GM12878 (cell line): ENCODE data around the gene SCRT2. TPM values are rescaled to one million over a fixed set of nuclear protein-coding genes. Genes with fewer than 3 reads are reported as not detected.

Experiments used
- polyA plus RNA-seq, 11 experiments: library from polyadenylated mRNA; depleted of rRNA in 4 of 11; unstranded in 6 of 11; stranded (reverse) in 5 of 11; fragments of >200 nt; fragmentation: Nextera tagmentation in 4 of 11; fragmentation: Illumina TruSeq in 1 of 11; extraction: Ambion mirVana in 4 of 11; extraction: Trizol in 1 of 11; gene quantifications; 1 replicate in 1 of 11; 2 replicates in 10 of 11; pipeline versions ENCODE4 v1.2.1 to v1.2.3, GENCODE V29; 2011 to 2016; ENCODE audit warnings: inconsistent platforms in 2 of 11, missing spikeins in 2 of 11, low read depth in 1 of 11
- total RNA-seq, 4 experiments: library from RNA; depleted of rRNA in 3 of 4; stranded (reverse); fragments of >200 nt in 3 of 4; fragmentation: Illumina TruSeq in 1 of 4; extraction: Trizol in 1 of 4; gene quantifications; 2 replicates each; pipeline versions ENCODE4 v1.2.1 to v1.2.3, GENCODE V29; 2013 to 2021
- TF ChIP-seq, protein P1 (sequence below): fragments of 450-650 bp; IDR thresholded peaks from 2 replicates; pipeline ENCODE4 v1.6.1; 2017; ENCODE audit warnings: antibody characterized with exemption, mild to moderate bottlenecking, moderate library complexity
- TF ChIP-seq, protein P2 (sequence below): fragments of 450-650 bp; IDR thresholded peaks from 2 replicates; pipeline ENCODE4 v1.6.1; 2017; ENCODE audit warnings: mild to moderate bottlenecking, moderate library complexity
- TF ChIP-seq, protein P3 (sequence below): fragments of 450-650 bp; IDR thresholded peaks from 2 replicates; pipeline ENCODE4 v1.6.1; 2016; ENCODE audit warnings: mild to moderate bottlenecking, moderate library complexity, borderline replicate concordance

The SCRT2 gene
- total and polyA plus RNA-seq, 10 of the 15 experiments (the other 5 are each of a cell fraction or from before 2014, with no cell fraction given): not detected

DNA sequence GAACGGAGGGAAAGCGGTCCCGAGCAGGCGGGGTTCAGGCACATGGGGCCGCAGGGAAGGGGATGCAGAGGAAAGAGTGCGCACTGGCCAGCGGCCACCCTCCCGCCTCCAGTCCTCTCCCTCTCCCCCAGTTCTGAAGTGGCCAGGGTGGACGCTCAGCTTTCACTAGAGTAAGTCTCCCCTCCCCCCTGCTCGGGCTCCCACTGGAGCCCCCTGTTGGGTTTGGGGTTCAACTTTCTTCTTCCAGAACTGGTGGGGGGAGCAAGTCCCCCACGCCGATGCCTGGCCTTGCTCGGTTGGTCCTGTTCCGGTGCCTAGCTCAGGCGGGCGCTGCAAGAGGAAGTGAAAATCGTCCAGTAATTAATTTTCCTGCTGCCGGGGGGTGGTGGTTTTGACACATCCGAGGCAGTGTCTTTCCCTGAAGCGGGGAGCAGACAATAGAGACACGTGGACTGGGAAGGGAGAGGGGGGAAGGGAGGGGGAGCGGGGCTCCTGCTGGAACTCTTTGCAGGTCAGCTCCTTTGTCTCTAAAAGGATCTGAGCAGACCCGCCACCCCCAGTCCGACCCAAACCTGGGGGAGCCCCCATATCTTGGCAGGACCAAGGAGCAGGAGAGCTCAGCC, 824 bp upstream of the SCRT2 start (continued):
- TF ChIP-seq, protein P1, sequence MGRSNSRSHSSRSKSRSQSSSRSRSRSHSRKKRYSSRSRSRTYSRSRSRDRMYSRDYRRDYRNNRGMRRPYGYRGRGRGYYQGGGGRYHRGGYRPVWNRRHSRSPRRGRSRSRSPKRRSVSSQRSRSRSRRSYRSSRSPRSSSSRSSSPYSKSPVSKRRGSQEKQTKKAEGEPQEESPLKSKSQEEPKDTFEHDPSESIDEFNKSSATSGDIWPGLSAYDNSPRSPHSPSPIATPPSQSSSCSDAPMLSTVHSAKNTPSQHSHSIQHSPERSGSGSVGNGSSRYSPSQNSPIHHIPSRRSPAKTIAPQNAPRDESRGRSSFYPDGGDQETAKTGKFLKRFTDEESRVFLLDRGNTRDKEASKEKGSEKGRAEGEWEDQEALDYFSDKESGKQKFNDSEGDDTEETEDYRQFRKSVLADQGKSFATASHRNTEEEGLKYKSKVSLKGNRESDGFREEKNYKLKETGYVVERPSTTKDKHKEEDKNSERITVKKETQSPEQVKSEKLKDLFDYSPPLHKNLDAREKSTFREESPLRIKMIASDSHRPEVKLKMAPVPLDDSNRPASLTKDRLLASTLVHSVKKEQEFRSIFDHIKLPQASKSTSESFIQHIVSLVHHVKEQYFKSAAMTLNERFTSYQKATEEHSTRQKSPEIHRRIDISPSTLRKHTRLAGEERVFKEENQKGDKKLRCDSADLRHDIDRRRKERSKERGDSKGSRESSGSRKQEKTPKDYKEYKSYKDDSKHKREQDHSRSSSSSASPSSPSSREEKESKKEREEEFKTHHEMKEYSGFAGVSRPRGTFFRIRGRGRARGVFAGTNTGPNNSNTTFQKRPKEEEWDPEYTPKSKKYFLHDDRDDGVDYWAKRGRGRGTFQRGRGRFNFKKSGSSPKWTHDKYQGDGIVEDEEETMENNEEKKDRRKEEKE: no peak
- TF ChIP-seq, protein P2, sequence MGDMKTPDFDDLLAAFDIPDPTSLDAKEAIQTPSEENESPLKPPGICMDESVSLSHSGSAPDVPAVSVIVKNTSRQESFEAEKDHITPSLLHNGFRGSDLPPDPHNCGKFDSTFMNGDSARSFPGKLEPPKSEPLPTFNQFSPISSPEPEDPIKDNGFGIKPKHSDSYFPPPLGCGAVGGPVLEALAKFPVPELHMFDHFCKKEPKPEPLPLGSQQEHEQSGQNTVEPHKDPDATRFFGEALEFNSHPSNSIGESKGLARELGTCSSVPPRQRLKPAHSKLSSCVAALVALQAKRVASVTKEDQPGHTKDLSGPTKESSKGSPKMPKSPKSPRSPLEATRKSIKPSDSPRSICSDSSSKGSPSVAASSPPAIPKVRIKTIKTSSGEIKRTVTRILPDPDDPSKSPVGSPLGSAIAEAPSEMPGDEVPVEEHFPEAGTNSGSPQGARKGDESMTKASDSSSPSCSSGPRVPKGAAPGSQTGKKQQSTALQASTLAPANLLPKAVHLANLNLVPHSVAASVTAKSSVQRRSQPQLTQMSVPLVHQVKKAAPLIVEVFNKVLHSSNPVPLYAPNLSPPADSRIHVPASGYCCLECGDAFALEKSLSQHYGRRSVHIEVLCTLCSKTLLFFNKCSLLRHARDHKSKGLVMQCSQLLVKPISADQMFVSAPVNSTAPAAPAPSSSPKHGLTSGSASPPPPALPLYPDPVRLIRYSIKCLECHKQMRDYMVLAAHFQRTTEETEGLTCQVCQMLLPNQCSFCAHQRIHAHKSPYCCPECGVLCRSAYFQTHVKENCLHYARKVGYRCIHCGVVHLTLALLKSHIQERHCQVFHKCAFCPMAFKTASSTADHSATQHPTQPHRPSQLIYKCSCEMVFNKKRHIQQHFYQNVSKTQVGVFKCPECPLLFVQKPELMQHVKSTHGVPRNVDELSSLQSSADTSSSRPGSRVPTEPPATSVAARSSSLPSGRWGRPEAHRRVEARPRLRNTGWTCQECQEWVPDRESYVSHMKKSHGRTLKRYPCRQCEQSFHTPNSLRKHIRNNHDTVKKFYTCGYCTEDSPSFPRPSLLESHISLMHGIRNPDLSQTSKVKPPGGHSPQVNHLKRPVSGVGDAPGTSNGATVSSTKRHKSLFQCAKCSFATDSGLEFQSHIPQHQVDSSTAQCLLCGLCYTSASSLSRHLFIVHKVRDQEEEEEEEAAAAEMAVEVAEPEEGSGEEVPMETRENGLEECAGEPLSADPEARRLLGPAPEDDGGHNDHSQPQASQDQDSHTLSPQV: no peak
- TF ChIP-seq, protein P3, sequence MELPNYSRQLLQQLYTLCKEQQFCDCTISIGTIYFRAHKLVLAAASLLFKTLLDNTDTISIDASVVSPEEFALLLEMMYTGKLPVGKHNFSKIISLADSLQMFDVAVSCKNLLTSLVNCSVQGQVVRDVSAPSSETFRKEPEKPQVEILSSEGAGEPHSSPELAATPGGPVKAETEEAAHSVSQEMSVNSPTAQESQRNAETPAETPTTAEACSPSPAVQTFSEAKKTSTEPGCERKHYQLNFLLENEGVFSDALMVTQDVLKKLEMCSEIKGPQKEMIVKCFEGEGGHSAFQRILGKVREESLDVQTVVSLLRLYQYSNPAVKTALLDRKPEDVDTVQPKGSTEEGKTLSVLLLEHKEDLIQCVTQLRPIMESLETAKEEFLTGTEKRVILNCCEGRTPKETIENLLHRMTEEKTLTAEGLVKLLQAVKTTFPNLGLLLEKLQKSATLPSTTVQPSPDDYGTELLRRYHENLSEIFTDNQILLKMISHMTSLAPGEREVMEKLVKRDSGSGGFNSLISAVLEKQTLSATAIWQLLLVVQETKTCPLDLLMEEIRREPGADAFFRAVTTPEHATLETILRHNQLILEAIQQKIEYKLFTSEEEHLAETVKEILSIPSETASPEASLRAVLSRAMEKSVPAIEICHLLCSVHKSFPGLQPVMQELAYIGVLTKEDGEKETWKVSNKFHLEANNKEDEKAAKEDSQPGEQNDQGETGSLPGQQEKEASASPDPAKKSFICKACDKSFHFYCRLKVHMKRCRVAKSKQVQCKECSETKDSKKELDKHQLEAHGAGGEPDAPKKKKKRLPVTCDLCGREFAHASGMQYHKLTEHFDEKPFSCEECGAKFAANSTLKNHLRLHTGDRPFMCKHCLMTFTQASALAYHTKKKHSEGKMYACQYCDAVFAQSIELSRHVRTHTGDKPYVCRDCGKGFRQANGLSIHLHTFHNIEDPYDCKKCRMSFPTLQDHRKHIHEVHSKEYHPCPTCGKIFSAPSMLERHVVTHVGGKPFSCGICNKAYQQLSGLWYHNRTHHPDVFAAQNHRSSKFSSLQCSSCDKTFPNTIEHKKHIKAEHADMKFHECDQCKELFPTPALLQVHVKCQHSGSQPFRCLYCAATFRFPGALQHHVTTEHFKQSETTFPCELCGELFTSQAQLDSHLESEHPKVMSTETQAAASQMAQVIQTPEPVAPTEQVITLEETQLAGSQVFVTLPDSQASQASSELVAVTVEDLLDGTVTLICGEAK: no peak
